ENCODE results near the gene MPPE1. TPM values are rescaled to one million over a fixed set of nuclear protein-coding genes. Genes with fewer than 3 reads are reported as not detected.

MPPE1 gene
- total and polyA plus RNA-seq, 9 of the 15 experiments (the other 6 are each of a cell fraction or from before 2014, with no cell fraction given), result 10.7 to 19.5 (median 13.3) TPM

DNA sequence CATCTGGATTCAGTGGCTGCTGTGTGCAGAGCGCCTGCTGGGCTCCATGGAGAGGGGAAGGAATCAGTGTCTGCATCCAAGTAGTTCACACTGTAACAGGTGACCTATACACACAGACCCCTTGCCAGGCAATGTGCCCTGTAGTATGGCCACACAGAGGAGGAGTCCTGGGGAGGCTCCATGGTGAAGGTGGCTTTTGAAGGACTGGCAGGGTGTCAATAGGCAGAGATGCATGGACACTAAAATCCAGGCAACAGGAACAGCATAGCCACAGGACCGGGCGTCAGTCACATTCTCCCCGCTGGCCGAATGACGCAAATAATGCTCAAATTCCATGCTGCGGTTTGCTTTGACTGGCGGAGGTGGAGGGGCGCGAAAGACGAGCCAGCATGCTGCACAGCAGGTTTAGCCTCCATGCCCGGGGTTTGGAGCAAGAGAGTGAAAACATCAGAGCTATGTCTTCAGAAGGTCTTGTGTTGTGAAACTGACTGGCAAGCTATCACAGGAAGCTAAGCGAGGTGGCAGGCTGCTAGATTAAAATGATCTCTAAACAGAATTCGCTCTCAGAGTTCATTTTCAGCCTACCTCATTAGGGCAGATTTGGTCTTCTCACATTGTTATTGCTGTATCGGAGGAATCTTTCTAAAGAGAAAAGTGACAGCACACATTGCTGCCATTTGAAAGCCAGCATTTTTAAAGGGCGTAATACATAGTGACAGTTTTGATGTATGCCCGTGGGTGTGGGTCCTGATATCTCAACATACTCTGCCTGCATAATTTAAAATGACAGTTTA, 58.1 kb downstream of the MPPE1 start (continued):
- TF ChIP-seq, protein P1, sequence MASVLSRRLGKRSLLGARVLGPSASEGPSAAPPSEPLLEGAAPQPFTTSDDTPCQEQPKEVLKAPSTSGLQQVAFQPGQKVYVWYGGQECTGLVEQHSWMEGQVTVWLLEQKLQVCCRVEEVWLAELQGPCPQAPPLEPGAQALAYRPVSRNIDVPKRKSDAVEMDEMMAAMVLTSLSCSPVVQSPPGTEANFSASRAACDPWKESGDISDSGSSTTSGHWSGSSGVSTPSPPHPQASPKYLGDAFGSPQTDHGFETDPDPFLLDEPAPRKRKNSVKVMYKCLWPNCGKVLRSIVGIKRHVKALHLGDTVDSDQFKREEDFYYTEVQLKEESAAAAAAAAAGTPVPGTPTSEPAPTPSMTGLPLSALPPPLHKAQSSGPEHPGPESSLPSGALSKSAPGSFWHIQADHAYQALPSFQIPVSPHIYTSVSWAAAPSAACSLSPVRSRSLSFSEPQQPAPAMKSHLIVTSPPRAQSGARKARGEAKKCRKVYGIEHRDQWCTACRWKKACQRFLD (CRISPR knock-in tag; IDR thresholded peaks at IDR 0.05), result 0 out of 2 replicates have a peak, but pooled peaks have one; percentile 37
- TF ChIP-seq THAP7 (CRISPR knock-in tag; IDR thresholded peaks at IDR 0.05), result no peak
- no peak for TF ChIP-seq KAT2B (IDR thresholded peaks at IDR 0.05; ENCODE audit: low read depth, low read length)
- no peak for TF ChIP-seq HIVEP1 (CRISPR knock-in tag; IDR thresholded peaks at IDR 0.05)
- TF ChIP-seq RBFOX2 (IDR thresholded peaks at IDR 0.05; ENCODE audit: low read depth, low read length), result peak; percentile 67
- peak; percentile 81 for TF ChIP-seq L3MBTL2 (IDR thresholded peaks at IDR 0.05)
- TF ChIP-seq, protein P2, sequence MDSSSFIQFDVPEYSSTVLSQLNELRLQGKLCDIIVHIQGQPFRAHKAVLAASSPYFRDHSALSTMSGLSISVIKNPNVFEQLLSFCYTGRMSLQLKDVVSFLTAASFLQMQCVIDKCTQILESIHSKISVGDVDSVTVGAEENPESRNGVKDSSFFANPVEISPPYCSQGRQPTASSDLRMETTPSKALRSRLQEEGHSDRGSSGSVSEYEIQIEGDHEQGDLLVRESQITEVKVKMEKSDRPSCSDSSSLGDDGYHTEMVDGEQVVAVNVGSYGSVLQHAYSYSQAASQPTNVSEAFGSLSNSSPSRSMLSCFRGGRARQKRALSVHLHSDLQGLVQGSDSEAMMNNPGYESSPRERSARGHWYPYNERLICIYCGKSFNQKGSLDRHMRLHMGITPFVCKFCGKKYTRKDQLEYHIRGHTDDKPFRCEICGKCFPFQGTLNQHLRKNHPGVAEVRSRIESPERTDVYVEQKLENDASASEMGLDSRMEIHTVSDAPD (CRISPR knock-in tag; IDR thresholded peaks at IDR 0.05), result no peak
- TF ChIP-seq DPF2 (IDR thresholded peaks at IDR 0.05), result peak; percentile 39; the same call in 1 of the 2 replicates
- no peak for TF ChIP-seq SRSF1 (IDR thresholded peaks at IDR 0.05; ENCODE audit: low read depth, low read length)
- TF ChIP-seq CHD2 (IDR thresholded peaks at IDR 0.05; ENCODE audit: low read depth, low read length), result no peak
- peak; percentile 57; the same call in 1 of the 2 replicates for TF ChIP-seq TFAP4 (CRISPR knock-in tag; IDR thresholded peaks at IDR 0.05; ENCODE audit: borderline replicate concordance)
- TF ChIP-seq, protein P3, sequence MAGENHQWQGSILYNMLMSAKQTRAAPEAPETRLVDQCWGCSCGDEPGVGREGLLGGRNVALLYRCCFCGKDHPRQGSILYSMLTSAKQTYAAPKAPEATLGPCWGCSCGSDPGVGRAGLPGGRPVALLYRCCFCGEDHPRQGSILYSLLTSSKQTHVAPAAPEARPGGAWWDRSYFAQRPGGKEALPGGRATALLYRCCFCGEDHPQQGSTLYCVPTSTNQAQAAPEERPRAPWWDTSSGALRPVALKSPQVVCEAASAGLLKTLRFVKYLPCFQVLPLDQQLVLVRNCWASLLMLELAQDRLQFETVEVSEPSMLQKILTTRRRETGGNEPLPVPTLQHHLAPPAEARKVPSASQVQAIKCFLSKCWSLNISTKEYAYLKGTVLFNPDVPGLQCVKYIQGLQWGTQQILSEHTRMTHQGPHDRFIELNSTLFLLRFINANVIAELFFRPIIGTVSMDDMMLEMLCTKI (IDR thresholded peaks at IDR 0.05; ENCODE audit: partially characterized antibody), result no peak
- peak; percentile 88 for TF ChIP-seq CREM (IDR thresholded peaks at IDR 0.05; ENCODE audit: low read depth)
- peak; percentile 45 for TF ChIP-seq SMAD4 (CRISPR knock-in tag; conservative IDR thresholded peaks at IDR 0.05)
- no peak for TF ChIP-seq ZSCAN29 (IDR thresholded peaks at IDR 0.05)
- peak; percentile 61; the same call in 1 of the 2 replicates for TF ChIP-seq FOXP1 (CRISPR knock-in tag; IDR thresholded peaks at IDR 0.05)
- 0 out of 2 replicates have a peak, but pooled peaks have one; percentile 1 for TF ChIP-seq MXI1 (IDR thresholded peaks at IDR 0.05; ENCODE audit: low read depth, low read length)
- 0 out of 2 replicates have a peak, but pooled peaks have one; percentile 17 for TF ChIP-seq ZNF316 (IDR thresholded peaks at IDR 0.05)
- no peak for TF ChIP-seq TAF9B (IDR thresholded peaks at IDR 0.05; ENCODE audit: partially characterized antibody)
- TF ChIP-seq CEBPB (tag; IDR thresholded peaks at IDR 0.05), result peak; percentile 66
- no peak for TF ChIP-seq MECOM (CRISPR knock-in tag; IDR thresholded peaks at IDR 0.05)
- no peak for TF ChIP-seq BDP1 (IDR thresholded peaks at IDR 0.05; ENCODE audit: insufficient read depth, insufficient read length)
- TF ChIP-seq HSF4 (CRISPR knock-in tag; IDR thresholded peaks at IDR 0.05; ENCODE audit: borderline replicate concordance), result no peak
- no peak for TF ChIP-seq NR4A1 (CRISPR knock-in tag; IDR thresholded peaks at IDR 0.05)
- TF ChIP-seq NR4A1 (tag; IDR thresholded peaks at IDR 0.05), result no peak
